ENCODE results near the gene RAC3. TPM values are rescaled to one million over a fixed set of nuclear protein-coding genes. Genes with fewer than 3 reads are reported as not detected.
"Not testable (repeated sequence)": the region's sequence is repeated elsewhere in the genome, so short reads cannot be mapped to it uniquely, and the experiment has no call there.

RAC3 gene
- total RNA-seq, 1 donor from 2014 or later, result 8.9 TPM

DNA sequence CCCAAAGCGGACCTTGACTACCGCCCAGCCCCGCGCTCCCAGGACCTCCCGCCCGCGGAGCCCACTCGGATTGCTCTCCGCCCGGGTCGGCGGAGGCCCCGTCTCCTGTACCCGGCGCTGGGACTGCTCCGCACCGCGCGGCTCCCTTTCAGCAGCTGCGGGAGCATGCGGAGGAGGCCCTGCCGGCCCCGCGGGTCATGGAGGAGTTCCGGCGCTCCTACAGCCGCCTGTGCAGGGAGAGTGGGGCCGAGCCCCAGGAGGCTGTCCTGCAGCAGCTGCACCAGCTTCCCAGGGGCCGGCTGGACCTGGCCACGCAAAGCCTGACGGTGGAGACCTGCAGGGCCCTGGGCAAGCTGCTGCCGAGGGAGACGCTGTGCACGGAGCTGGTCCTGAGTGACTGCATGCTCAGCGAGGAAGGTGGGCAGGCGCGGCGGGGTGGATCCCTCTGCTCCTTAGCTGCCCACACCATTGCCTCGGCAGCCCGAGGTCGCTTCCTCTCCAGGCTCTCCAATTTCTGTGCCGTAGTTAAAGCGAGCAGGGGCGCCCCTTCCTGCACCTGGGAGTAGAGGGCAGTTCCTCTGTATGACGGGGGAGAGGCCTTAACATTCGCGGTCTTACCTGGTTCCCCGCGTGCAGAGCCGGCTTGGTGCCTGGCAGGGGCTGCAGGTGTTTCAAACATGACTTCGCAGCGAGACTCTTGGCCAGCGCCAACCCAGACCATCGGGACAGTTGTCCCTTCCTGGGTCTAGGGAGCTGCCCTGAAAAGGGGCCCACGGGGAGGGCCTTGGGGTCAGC lies 7.8 kb upstream of the RAC3 start:
- DNase-seq (ENCODE audit: low spot score), result no peak

DNA sequence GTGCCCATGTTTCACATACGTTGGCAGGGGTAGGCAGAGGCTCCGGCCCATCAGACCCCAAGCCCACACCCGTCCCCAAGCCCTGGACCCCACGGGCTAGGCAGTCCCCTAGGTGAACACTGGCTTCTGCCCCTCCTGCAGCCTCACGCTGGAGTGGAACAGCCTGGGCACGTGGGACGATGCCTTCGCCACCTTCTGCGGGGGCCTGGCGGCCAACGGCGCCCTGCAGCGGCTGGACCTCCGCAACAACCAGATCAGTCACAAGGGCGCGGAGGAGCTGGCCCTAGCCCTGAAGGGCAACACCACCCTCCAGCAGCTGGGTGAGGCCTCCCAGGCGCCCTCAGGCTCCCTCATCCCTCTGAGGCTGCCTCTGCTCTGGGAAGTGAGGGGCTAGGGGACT lies 6.6 kb upstream of the RAC3 start:
- no peak for DNase-seq (ENCODE audit: low spot score)

DNA sequence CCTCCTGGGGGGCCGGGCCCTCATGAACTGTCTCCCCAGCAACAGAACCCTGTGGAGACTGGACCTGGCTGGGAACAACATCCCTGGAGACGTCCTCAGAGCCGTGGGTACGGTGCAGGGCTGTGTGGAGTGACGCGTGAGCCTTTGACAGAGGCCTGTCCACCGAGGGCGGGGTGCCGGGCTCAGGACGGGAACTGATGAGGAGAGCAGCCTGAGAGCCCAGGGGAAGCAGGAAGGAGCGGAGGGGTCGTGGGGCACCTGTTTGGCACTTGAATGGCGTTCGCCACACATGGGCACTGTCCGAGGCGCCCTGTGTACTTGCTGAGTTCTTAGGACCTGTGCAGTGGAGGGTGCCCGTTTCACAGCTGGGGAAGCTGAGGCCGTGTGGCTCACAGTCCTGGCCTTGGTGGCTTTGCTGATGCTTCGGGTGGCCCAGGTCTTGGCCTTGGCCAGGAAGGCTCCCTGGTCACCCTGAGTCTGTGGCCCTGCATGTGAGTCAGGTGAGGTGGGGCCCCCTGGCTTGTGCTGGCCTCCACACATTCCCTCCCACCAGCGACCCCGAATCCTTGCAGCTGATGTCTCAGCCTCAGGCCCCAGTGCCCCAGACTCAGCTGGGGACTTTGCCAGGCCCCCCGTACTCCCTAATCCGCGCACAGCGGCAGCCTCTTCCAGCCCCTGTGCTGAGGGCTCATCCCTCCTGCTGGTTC lies 5.9 kb upstream of the RAC3 start:
- no peak for DNase-seq (ENCODE audit: low spot score)

DNA sequence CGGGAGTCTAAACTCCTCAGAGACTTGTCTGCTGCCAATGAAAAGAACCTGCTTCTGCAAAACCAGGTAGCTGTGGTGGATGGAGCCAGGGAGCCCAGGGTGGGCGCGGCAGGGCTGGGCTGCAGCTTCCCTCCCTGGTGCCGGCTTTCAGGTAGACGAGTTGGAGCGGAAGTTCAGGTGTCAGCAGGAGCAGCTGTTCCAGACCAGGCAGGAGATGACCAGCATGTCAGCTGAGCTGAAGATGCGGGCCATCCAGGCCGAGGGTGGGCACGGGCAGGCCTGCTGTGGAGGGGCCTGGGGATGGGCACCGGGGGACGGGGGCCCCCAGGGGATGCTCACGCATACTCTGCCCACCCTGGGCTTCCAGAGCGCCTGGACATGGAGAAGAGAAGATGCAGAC lies 3.2 kb upstream of the RAC3 start:
- no peak for DNase-seq (ENCODE audit: low spot score)

DNA sequence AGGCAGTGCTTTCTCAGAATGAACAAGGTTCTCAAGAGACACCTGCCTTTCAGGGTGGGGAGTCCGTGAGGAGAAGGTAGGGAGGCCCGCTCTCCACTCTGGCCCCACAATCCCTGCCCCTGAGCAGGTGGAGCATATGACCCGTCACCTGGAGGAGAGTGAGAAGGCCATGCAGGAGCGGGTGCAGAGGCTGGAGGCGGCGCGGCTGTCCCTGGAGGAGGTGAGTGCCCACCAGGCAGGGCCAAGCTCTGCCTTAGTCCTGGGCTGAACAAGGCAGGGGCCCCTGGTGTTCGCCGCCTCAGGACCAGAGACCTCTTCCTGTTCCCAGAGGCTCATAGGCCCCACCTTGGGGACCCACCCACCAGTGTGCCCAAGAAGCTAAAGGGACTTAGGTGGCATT lies 2.5 kb upstream of the RAC3 start:
- DNase-seq (ENCODE audit: low spot score), result no peak

DNA sequence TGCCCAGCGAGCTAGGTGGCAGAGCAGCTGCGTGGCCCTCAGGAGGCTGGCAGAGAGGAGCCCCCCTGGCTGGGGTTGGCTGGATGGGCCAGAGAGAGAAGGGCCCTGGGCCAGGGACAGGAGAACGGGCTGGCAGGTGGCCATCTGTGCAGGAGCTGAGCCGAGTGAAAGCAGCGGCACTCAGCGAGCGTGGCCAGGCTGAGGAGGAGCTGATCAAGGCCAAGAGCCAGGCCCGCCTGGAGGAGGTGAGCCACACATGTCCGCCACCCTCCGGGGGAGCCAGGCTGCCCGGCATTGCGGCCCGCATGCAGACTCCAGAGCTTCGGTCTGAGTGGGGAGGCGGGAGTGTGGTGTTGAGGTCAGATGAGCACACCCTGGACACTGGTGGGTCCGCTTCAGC lies 2.1 kb upstream of the RAC3 start:
- no peak for DNase-seq (ENCODE audit: low spot score)

DNA sequence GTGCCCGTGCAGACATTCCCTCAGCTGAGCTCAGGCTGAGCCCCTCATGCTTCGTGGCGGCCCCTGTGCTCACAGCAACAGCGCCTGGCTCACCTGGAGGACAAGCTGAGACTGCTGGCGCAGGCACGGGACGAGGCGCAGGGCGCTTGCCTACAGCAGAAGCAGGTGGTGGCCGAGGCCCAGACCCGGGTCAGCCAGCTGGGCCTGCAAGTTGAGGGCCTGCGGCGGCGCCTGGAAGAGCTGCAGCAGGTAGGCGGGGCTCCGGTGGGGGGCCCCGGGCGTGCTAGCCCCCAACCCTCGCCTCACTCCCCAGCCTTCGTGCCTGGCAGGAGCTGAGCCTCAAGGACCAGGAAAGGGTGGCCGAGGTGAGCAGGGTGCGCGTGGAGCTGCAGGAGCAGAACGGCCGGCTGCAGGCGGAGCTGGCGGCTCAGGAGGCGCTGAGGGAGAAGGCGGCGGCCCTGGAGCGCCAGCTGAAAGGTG lies 1.4 kb upstream of the RAC3 start:
- DNase-seq (ENCODE audit: low spot score), result no peak

DNA sequence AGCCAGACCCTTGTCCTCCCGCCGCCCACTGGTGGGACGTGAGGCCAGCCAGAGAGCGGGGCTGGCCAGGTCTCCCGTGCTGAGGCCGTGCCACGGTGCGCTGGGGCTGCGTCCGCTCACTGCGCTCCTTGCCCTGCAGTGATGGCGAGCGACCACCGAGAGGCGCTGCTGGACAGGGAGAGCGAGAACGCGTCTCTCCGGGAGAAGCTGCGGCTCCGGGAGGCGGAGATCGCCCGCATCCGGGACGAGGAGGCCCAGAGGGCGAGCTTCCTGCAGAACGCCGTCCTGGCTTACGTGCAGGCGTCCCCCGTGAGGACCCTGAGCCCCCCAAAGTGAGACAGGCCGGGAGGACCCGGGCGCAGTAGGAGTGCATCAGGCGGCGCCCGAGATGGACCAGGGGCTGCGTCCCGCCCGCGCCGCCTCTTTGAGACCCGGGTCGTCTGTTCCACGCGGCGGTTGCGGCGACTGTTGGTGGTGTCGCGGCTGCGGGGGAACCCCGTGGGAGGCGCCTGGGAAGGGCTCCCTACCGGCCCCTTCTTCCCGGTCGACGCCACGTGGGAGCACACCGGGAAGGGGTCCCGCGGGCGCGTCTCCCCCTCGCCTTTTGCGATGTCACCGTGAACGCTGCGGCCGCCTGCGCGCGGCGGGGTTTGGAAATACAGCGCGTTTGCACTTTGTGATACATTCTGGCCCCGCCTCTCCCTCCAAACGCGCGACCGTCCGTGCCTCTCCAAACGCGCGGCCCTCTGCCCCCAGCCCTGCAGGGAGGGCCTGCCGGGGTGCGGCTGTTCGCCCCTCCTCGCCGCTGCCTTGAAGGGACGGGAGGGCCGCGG lies 792 bp upstream of the RAC3 start:
- peak; percentile 77 for DNase-seq (ENCODE audit: low spot score)

DNA sequence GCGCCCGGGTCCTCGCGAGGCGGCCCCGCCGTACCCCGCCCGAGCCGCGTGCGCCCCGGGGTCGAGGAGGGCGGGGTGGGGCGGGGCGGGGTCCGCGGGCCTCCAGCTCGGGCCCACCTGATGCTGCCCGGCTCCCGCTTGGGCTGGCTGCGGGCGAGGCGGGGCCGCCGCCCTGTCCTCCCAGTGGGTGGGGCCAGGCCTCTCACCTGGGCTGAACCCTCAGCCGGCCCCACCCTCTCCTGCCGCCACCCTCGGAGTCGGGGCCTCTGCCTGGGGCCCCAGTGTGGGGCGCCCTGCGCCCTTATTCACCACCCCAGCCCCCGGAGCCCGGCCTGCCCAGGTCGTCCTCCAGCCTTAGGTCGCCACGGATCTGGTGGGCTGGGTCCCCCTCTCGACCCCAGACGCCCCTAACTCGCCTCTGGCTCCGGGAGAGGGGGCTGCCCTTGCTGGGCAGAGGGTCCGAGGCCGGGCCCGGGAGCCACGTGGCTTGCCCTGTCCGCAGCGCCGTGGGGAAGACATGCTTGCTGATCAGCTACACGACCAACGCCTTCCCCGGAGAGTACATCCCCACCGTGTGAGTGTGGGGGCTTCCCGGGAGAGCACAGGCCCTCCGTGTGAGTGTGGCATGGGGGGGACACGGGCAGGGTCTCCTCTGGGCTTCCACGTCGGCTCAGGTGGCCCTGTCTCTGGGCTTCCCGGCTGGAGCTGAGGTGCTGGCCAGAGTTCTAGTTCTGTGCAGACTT lies 578 bp downstream of the RAC3 start:
- no peak for DNase-seq (ENCODE audit: low spot score)

DNA sequence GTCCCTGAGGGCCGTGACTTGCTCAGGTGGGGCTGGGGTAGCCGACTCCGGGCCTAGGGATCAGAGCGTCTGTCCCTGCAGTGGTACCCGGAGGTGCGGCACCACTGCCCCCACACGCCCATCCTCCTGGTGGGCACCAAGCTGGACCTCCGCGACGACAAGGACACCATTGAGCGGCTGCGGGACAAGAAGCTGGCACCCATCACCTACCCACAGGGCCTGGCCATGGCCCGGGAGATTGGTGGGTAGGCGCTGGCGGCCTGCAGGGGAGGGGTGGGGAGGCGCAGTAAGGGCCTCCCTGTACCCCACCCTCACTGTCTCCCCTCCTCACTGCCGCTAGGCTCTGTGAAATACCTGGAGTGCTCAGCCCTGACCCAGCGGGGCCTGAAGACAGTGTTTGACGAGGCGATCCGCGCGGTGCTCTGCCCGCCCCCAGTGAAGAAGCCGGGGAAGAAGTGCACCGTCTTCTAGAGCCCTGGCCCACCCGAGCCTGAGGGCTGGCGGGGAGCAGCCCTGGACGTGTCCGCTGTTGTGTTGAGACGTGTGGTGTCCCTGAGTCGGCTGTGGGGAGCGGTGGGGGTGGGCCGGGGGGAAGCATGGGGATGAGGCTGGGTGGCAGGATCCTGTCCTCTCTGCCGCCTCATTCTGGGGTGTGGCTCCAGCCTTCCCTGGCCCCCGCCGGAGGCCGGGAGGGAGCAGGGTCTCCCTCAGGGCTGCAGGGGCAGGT lies 2.0 kb downstream of the RAC3 start:
- no peak for DNase-seq (ENCODE audit: low spot score)

DNA sequence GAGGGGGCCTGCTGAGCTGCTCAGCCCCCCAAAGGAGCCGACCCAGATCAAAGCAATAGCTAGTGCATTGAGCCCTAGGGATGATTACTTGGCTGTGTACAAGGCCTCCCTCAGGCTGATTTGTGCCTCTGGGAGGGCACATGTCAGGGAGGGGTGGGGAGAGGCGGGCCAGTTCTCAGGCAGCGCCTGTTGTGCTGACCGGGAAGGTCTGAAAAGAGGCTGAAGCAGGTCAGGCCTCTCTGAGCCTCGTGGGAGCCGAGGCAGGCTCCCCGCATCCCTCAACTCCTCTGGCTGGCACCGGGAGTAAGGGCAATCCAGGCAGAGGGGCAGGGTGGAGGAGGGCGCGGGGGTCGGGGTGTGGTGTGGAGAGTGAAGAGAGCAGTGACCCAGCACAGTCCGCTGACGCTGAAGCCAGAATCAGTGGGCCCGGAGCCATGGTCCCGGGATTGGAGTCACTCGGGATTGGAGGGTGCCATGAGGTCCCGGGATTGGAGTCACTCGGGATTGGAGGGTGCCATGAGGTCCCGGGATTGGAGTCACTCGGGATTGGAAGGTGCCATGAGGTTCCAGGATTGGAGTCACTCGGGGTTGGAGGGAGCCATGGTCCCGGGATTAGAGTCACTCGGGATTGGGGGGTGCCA lies 3.0 kb downstream of the RAC3 start:
- no peak for DNase-seq (ENCODE audit: low spot score)

DNA sequence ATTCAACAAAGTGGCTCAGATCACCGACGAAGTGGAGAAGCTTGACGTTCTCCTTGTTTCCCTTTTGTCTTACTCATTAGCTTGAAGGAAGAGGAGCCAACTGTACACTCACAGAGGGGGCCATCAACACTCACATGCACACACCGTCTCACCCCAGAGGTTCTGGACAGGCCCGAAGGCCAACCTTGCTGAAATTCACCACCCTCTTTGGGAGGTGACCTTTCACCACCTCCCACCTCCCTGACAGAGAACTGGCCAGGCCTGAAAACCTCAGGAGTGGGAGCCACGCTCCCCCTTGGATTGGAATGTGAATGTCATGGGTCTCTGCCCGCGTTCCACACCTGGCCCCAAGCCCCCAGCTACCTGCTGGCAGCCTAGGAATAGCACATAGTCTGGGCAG lies 4.0 kb downstream of the RAC3 start:
- DNase-seq (ENCODE audit: low spot score), result no peak

DNA sequence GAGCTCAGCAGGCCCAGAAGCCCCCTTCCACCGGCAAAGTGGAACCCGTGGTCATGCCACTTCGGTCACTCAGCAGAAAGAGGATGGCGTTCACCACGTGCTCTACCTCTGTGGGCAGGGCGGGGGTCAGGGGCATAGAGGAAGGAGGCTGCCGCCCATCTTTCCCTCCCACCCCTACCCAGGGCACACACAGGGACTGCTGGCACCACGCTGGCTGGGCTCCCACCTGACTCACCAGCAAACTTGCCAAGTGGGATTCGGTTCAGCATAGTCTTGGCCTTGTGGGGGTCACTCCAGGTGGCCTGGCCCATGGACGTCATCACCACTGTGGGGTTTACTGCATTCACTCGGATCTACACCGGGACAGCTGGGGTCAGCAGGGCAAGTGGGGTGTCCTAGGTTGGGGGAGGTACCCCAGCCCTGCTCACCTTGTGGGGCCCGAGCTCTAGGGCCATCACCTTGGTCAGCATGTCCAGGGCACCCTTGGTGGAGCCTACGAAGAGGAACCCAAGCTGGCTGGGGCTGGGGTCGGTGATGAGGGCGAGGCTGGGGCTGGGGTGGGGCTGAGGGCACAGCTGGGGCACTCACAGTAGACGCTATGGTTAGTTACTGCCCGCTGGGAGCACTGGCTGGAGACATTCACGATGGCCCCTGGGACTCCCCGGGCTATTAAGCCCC lies 4.6 kb downstream of the RAC3 start:
- DNase-seq (ENCODE audit: low spot score), result no peak

DNA sequence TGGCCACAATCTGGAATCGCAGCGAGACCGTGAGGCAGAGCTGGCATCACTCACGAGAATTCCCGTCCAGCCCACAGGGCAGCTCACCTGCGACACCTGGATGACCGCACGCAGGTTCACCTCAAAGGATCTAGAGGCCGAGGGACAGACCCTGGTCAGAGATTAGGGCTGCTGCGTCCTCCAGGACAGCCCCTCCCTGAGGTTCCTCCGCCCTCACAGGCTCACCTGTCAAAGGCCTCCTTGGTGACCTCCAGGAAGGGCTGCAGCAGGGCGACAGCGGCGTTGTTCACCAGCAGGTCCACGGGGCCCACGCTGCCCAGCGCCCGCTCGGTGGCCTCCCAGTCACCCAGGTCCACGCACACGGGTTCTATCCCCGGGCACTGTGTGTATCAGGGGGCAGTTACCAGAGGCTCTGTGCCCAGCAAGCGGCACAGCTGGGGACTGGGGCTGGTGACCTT lies 5.2 kb downstream of the RAC3 start:
- no peak for DNase-seq (ENCODE audit: low spot score)

DNA sequence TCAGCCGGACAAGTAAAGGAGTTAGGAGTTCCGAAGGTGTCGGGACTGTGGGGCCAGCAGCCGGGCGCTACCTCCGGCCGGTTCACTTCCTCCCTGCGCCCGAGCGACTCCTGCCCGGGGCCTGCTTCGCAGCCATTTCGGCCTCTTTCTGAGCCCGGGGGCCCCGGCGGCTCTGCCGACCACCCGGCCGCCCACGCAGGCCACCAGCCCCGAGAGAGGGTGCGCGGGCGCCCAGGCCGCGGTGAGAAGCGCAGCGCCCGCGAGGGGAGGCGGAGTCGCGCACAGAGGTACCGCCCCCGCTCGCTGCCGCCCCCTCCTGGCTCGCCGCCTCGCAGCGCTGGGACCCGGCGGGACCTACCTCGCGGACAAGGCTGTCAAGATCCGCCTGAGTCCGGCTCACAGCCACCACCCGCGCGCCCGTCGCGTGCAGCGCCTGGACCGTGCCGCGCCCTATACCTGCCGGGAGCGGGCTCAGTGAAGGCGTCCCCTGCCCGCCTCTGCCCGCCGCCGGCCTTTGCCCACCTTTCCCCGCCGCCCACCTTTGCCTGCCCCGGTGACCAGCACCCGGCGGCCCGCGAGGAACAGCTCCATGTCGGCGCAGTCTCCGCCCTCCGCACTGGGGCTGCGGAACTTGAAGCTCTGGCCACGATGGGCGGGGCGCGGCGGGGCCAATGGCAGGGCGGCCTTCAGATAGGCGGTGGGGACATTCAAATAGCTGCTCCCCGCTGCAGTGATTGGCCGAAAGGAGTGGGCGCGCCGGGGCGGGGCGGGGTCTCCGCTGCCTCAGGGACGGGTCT lies 5.8 kb downstream of the RAC3 start, which contains the start of gene DCXR:
TSS of gene DCXR (minus strand) at position 606 of the 797 bp plus-strand sequence. CDS start at position 591, 15 bp downstream.
- peak; percentile 97 for DNase-seq (ENCODE audit: low spot score)

DNA sequence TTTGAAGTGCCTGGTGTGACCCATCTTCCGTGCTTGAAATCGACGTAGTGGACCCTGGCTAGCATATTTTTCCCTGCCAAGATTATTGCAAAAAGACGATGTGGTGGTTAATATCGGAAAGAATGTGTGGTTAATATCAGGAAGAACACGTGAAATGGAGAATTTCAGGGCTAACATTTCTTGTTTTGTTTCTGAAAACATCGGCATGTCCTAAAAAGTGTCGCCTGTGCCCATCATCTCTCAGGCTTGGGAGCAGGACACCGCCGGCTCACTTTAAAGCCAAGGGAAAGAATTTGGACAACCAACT lies 6.4 kb downstream of the RAC3 start:
- DNase-seq (ENCODE audit: low spot score), result no peak

DNA sequence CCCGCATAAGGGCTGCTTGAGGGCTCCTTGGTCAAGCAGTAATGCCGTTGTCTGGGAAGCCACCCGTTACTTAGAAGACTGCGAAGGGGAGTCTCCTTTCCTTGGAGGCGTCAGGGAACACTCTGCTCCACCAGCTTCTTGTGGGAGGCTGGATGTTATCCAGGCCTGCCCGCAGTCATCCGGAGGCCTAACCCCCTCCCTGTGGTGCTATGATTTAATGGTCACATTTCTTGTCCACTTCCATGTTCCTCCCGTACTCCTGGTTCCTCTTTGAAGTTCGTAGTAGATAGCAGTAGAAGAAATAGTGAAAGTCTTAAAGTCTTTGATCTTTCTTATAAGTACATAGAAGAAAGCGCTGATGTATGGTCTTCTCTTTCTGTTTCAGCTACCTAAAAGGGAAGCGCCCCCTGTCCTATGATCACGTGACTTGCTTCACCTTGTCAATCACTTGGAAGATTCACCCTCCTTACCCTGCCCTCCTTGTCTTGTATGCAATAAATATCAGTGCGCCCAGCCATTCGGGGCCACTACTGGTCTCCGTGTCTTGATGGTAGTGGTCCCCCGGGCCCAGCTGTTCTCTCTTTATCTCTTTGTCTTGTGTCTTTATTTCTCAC lies 7.4 kb downstream of the RAC3 start:
- not testable (repeated sequence) for DNase-seq (ENCODE audit: low spot score)

DNA sequence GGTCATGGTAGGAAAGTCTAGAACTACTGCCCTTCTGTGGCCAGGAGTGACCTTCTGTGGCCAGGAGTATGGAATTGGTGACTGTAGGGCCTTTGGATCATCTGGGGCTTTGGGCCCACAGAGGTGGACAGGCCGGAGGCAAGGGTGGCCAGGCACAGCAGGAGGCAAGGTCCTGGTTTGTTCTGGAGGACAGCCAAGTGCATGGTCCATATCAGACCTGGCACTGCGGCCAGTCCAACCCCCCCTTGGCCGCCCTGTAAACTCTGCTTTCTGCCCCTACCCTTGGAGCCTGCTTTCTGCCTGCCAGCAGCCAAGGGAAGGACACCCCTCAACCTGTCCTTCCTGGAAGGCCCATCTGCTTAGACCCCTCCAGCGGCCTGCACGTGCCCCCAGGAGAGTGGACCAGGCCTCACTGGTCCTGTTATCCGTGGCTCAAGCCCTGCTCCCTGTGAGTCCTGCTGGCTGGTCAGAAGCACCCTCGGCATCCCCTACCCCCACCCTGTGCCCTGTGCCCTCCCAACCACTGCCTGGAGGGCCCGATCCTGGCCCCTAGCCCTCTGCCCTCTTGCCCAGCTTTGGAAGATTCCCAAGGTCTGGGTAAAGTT lies 8.3 kb downstream of the RAC3 start:
- no peak for DNase-seq (ENCODE audit: low spot score)

All from mucosa of gallbladder (tissue), 1 donor.